ENCODE measurements around the gene GALNT17. TPM values are rescaled to one million over a fixed set of nuclear protein-coding genes. Genes with fewer than 3 reads are reported as not detected.

GALNT17 gene
- total RNA-seq, 1 experiment from 2014 or later = not detected

DNA sequence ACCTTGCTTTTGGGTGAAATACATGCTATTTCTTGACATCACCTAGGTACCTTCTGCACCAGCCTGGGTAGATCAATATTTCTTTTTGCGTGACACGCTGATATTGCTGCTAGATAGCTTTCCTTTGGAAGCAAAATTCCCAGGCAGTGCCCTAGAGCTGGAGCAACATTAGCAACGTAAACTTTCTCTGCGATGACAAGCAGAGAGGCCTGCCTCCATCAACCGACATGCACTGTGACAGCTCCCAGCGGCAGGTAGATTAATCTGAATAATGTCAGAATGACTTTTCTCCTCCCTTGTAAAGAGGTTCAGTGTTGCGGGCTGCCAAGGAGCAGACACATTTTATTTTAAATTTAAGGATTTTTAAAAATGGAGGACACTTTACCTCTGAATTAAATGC lies 307.4 kb downstream of the GALNT17 start:
- Histone ChIP-seq H3K27ac (ENCODE audit: low read depth, low read length, poor library complexity, severe bottlenecking) (no peak overlapping the region), H3K36me3 (ENCODE audit: insufficient read depth, low read length, poor library complexity, severe bottlenecking) (no peaks in the 10 kb centered on the region), H3K27me3 (replicated peaks; ENCODE audit: insufficient read depth, low read depth, low read length, poor library complexity) (no peaks in the 10 kb centered on the region), H3K9me3 (ENCODE audit: low read depth, low read length, poor library complexity, severe bottlenecking) (peaks cover 23% of the 10 kb centered on the region), H3K4me3 (ENCODE audit: low read depth, low read length, poor library complexity, severe bottlenecking) (no peak overlapping the region), H3K4me1 (ENCODE audit: insufficient read depth, low read length, poor library complexity, severe bottlenecking) (no peaks in the 10 kb centered on the region)
- POLR2A ChIA-PET (ENCODE audit: low non-redundant PET) = no interaction called here
- DNase-seq (ENCODE audit: low spot score) = no peak
- CTCF ChIA-PET = no interaction called here
- intact Hi-C loops (cut with micrococcal nuclease; ENCODE audit: unreplicated experiment) = no loop called here
- TF ChIP-seq, protein P1, sequence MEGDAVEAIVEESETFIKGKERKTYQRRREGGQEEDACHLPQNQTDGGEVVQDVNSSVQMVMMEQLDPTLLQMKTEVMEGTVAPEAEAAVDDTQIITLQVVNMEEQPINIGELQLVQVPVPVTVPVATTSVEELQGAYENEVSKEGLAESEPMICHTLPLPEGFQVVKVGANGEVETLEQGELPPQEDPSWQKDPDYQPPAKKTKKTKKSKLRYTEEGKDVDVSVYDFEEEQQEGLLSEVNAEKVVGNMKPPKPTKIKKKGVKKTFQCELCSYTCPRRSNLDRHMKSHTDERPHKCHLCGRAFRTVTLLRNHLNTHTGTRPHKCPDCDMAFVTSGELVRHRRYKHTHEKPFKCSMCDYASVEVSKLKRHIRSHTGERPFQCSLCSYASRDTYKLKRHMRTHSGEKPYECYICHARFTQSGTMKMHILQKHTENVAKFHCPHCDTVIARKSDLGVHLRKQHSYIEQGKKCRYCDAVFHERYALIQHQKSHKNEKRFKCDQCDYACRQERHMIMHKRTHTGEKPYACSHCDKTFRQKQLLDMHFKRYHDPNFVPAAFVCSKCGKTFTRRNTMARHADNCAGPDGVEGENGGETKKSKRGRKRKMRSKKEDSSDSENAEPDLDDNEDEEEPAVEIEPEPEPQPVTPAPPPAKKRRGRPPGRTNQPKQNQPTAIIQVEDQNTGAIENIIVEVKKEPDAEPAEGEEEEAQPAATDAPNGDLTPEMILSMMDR (conservative IDR thresholded peaks at IDR 0.05; ENCODE audit: low read depth, low read length) = no peak
- TF ChIP-seq EZH2 (IDR thresholded peaks at IDR 0.05; ENCODE audit: borderline replicate concordance, low read depth, low read length, poor library complexity, severe bottlenecking) = no peak
- no TSS peak for BruUV-seq (replicated peaks)

DNA sequence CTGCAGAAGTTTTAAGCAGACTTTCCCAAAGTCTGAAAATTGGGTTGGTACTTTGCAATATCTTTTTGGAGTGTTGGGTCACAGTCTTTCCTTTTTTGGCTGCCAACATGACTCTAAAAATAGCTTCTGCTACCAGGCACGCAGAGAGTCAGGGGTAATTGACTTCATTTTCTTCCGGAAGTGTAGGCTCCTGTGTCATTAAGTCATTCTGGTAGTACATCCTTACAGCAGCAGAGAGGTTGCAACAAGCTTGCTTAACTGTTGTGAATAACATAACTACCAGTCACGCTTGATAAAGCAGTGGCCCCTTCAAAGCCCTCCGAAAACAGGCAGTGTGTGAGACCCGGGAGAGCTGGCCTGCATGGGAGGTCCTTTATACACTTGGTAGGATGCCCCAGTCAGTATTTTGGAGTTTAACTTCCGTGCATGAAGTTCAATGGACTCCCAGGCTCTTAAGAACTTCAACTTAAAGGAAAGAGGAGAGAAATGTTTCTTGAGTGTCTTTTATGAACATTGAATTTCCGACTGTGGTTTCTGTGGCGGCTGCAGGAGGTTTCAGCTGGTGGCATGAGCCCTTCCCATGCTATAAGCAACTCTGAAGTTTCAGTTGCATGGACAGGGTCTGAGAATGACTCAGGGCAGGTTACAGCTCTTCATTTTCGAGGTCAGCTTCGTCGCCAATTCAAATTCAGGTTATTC lies 310.7 kb downstream of the GALNT17 start:
- no peaks in the 10 kb centered on the region for H3K27me3 ChIP-seq (replicated peaks; ENCODE audit: insufficient read depth, low read depth, low read length, poor library complexity)
- H3K4me3 ChIP-seq (ENCODE audit: low read depth, low read length, poor library complexity, severe bottlenecking) = no peak overlapping the region
- no peaks in the 10 kb centered on the region for H3K36me3 ChIP-seq (ENCODE audit: insufficient read depth, low read length, poor library complexity, severe bottlenecking)
- ChIA-PET POLR2A (ENCODE audit: low non-redundant PET) (no interaction called here), CTCF (no interaction called here)
- H3K4me1 ChIP-seq (ENCODE audit: insufficient read depth, low read length, poor library complexity, severe bottlenecking) = no peaks in the 10 kb centered on the region
- no peak for DNase-seq (ENCODE audit: low spot score)
- TF ChIP-seq, protein P1 (conservative IDR thresholded peaks at IDR 0.05; ENCODE audit: low read depth, low read length) = no peak
- no peak for TF ChIP-seq EZH2 (IDR thresholded peaks at IDR 0.05; ENCODE audit: borderline replicate concordance, low read depth, low read length, poor library complexity, severe bottlenecking)
- no peak overlapping the region for H3K27ac ChIP-seq (ENCODE audit: low read depth, low read length, poor library complexity, severe bottlenecking)
- no TSS peak for BruUV-seq (replicated peaks)
- H3K9me3 ChIP-seq (ENCODE audit: low read depth, low read length, poor library complexity, severe bottlenecking) = peaks cover 17% of the 10 kb centered on the region
- intact Hi-C loops (cut with micrococcal nuclease; ENCODE audit: unreplicated experiment) = no loop called here

DNA sequence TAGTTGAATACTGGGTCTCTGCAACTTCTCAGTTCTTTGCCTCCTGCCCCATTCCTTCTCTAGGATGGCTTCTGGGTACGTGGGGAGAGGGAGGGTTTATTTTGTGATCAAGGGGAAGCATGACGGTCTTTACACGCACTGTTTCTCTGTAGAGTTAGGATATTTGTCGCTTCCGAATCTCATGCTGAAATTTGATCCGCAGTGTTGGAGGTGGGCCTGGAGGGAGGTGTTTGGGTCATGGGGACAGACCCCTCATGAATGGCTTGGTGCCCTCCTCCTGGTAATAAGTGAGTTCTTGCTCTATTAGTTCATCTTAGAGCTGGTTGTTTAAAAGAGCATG lies 311.2 kb downstream of the GALNT17 start:
- CTCF ChIA-PET = no interaction called here
- Histone ChIP-seq H3K27ac (ENCODE audit: low read depth, low read length, poor library complexity, severe bottlenecking) (no peak overlapping the region), H3K4me3 (ENCODE audit: low read depth, low read length, poor library complexity, severe bottlenecking) (no peak overlapping the region), H3K9me3 (ENCODE audit: low read depth, low read length, poor library complexity, severe bottlenecking) (peaks cover 12% of the 10 kb centered on the region), H3K4me1 (ENCODE audit: insufficient read depth, low read length, poor library complexity, severe bottlenecking) (no peaks in the 10 kb centered on the region), H3K36me3 (ENCODE audit: insufficient read depth, low read length, poor library complexity, severe bottlenecking) (no peaks in the 10 kb centered on the region), H3K27me3 (replicated peaks; ENCODE audit: insufficient read depth, low read depth, low read length, poor library complexity) (no peaks in the 10 kb centered on the region)
- no peak for TF ChIP-seq EZH2 (IDR thresholded peaks at IDR 0.05; ENCODE audit: borderline replicate concordance, low read depth, low read length, poor library complexity, severe bottlenecking)
- TF ChIP-seq, protein P1 (conservative IDR thresholded peaks at IDR 0.05; ENCODE audit: low read depth, low read length) = no peak
- BruUV-seq (replicated peaks) = no TSS peak
- intact Hi-C loops (cut with micrococcal nuclease; ENCODE audit: unreplicated experiment) = no loop called here
- DNase-seq (ENCODE audit: low spot score) = no peak
- POLR2A ChIA-PET (ENCODE audit: low non-redundant PET) = no interaction called here

Measured in A673 (cell line).